GOT3 (cell line): ENCODE data around the gene TP63.

Source experiments
- DNase-seq: peaks from one replicate; lab custom pipeline; 2025; ENCODE audit warnings: mixed read lengths; lab: John Stamatoyannopoulos, UW

The TP63 gene

DNA sequence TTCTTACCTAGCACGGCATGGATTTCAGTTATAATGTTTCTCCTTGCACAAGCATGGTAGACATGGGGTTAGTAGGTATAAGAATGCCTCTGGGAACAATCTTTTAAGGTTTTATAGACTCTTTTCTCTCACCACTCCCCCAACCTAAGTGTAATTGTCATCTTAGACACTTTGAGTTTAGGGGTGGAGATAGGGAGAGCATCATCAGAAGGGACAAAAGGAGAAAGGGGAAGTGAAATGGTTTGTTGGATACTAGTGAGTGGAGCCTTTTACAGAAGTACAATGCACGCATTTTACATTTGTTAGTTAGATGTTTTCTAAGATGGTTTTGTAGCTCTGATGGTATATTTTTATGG is 189.2 kb downstream of the TP63 start:
- DNase-seq, result no peak

DNA sequence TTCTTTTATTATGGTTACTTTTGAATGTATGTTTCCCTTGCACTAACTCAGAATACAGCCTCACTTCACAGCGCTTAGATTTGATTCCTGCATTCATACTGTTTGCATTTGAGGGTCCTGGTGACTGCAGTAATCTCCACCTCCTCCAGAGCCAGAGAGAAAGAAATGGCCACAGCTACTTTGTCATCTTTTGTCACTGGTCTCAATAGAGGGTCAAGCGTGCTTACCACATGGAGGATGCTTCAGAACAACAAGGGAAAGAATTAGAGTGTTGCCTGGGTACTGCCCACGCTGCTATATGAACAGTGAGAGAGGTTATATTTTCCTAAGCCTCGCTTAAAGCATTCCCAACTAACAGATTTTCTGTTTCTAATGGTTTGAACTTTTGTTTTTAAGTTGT is 190.1 kb downstream of the TP63 start:
- DNase-seq, result no peak

DNA sequence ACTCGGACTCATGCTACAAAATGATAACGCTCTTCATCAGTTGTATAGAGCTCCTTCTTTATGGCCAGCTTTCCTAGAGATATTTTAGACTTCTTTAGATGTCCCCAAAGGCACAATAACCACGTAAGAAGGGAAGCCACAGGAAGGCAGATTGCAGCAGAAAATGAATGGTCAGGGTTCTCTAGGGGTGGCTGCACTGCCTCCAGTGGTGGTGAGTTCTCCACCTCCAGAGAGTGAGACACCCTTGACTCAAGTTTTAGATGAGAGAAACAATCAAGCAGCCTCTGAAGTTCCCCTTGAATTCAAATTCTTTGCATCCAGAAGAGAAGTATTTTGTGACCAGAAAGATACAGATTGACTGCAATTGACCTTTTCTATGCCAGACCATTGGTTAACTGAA is 191.5 kb downstream of the TP63 start:
- no peak for DNase-seq

DNA sequence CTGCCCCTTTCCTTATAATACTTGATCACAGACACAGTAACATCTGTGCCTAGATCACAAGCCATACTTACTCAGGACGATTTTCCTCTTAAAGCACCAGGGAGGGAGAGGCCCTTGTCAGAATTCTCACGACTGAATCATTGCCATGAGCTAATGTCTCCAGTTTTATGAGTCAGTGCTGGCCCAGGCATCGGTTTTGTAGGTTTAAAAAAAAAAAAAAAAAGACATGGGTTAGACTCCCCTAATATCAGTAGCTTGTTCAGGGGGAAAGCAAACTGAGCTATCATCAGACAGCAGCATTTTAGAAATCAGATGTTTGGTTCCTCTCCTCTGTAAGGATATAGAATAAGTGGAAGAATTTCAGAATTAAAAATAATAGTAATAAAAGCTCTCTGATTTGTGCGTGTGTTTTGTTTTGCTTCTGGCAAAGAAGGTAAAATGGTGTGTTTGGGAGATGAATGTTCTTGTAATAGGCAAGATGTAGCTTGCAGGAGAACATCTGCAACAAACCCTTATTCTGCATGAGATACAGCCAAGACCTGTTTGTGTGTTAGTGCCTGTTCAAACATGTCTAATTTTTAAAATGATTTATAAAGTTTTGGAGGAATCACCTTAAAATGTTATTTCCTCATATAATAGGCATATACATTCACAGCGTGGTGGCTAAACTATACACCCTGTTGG is 193.6 kb downstream of the TP63 start:
- no peak for DNase-seq

DNA sequence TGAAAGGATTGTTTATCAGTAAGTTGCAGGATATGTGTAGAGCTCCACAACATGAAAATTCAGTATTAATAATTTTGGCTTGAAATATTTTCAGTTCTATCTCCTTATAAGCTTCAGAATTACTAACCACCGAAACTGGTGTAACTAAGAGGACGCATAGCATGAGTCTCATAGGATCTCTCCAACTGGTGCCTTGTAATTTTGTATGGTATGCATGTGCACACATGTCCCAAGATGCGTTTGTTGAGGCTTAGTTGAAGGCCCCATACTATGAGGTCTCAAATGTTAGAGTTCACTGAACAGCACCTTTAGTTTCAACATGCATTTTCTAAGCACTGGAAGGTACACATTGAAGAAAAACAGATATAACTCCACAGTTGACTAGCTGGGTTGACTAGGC is 195.4 kb downstream of the TP63 start:
- no peak for DNase-seq

DNA sequence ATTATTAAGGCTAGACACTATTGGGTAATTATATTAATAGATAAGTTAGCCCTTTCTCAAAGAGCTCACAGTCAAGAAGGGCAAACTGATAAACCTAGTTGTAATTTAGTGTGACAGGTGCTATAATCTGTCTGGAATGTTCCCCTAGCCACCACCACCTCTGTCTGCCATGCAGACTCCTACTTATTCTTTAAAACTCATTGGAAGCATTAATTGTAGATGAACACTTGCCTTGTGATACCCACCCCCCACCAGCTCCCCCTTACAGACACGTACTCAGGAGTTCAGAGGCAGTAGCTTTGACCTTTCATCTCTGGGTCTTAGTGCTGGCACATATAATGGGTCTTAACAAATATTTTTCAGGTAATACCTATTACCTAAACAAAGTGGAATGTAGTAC is 195.9 kb downstream of the TP63 start:
- DNase-seq, result no peak

DNA sequence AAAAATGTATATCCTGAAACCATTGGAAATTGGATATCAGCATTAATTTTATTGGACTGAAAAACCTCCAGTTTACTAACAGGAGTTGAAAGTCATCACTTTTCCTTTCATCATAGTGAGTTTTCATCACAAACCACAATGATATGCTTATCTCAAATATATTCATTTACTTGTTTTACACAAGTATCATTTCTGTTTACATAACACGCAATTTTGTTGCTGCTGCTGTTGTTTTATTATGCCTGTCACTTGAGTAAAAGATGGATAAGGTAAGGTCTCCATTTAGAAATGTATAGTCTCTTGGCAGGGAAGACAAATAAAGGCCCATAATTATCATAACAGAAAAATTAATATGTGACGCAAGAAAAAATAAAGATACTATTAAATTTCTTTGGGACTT is 199.2 kb downstream of the TP63 start:
- DNase-seq, result no peak

DNA sequence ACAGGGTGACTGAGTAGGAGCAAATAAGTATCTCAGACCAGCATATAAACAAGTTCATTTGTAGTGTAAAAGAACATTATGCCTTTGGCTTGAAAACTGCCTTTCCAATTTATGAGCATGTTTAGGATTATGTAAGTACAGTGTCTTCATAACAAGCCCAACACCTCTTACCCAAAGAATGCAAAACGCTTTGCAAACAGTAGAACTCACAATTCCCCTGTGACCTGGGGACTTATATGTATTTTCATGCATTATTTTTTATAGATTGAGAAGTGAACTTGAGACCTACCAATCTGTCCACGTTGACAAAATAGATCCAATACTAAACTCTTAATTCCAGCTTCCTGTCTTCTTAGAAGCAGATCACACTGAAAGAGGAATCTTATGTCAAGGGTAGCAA is 202.1 kb downstream of the TP63 start:
- no peak for DNase-seq

DNA sequence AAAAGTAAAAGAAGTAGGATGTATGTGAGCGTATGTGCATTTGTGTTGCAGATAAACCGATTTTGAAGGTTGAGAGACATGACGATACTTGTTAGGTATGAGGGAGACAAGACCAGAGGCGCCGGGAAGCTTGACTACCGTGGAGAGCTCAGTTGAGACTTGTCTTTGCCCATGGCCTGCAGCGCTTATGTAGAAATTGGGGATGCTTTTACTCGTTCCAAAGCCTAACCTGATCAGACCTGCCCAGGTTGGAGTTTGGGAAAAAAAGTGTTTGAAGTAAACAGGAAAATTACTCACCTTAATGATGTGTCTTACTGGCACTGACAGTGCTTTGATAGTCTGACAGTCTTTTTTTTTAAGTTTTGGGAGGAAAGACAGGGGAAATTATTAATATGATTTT is 202.8 kb downstream of the TP63 start:
- no peak for DNase-seq

DNA sequence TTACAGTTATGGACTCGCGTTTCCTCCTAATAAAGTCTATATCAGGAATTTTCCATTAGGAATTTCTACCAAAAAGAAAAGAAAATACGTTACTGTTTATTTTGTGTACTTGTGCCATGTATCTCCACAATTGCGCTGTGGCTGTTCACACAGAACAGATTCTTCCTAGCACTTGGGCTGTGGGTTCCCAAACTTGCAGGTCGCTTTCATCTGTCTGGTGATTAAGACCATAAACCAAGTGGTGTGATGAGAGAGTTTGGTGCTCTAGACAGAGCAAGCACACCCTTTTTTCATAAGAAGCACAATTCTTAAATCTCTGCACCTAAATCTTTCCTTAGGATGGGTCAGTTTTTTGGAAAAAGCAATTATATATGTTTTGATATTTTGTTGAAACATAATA is 203.3 kb downstream of the TP63 start:
- DNase-seq, result no peak

DNA sequence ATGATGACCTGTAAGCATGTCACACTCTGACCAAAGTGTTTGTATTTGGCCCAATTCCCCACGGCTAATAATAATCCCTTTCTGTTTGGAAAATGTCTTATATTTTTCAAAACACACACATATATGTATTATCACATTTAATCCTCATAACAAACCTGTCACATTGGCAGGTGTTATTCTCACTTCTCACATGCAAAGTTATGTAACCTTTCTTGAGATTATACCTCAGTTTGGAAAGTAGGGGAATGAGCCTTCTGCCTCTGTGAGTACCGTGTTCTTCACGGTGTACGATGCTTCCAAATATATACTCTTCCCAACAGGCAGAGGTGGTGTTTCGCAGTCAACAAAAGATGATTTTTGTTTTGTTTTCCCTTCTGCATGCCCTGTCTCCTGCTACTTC is 205.6 kb downstream of the TP63 start:
- DNase-seq, result no peak

DNA sequence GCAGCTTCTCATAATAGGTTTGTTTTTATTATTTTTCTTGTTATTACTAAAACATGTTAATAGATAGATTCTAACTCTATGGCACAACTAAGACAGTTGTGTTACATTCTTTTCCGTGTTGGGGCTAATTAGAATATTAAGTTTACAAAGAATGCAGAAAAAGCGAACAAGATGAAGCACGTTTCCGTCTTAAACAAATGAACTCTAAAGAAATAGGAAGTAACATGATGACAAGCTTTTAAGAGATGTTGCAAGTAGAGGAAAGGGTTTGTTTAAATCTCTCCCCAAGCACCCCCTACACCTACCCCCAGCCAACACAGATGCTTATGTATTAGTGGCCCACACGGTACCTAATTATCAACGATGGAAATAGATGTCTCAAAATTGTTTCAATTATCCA is 207.1 kb downstream of the TP63 start:
- DNase-seq, result no peak

DNA sequence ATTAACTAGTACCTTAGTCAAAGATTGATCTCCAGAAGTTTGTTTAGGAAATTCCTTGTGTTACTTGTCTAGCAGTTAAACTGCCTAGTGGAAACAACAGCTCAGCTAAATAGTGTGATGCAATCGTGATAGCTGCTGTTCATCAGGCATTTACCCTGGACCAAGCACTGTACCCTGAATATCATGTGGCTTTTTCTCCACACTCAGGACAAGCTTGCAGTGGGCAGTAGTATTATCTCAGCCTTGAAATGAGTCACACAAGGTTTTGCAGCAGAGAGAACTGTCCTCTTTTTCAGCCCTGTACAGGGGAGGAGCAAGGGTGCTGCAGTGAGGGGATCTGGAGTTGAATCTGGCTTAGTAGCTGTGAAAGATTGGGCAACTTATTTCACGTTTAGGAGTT is 208.4 kb downstream of the TP63 start:
- no peak for DNase-seq

DNA sequence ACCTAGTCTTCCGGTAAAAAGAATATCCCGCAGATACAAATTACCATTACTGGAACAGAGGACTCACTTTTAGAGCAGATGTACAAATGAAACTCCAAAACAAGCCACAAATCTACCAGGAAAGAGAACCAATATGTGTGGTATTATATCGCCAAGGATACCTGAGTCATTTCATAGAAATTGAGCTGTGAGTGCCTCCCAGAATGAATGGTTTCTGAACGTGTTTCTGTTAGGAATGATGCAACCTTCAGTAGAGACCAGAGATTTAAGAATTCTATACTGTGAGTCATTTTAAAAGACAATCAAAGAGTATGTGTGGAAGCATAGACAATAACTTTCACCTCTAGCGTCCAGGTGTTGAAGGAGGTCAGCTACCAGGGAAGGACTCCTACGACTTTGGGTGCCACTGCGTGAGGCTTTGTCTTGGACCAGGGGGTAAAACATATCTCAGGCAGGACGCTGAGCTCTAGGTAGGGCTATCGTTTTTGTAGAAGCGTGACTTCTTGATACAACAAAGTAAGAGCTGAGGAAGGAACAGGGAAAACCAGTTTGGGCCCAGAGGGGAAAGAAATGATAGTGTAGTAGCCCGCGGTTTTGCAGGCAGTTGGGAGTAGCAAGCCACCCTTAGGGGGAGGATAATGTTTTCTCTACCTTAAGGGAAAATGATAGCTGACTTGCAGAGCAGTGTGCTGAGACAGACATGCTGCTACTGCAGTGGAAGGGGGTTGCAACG is 210.4 kb downstream of the TP63 start:
- no peak for DNase-seq

DNA sequence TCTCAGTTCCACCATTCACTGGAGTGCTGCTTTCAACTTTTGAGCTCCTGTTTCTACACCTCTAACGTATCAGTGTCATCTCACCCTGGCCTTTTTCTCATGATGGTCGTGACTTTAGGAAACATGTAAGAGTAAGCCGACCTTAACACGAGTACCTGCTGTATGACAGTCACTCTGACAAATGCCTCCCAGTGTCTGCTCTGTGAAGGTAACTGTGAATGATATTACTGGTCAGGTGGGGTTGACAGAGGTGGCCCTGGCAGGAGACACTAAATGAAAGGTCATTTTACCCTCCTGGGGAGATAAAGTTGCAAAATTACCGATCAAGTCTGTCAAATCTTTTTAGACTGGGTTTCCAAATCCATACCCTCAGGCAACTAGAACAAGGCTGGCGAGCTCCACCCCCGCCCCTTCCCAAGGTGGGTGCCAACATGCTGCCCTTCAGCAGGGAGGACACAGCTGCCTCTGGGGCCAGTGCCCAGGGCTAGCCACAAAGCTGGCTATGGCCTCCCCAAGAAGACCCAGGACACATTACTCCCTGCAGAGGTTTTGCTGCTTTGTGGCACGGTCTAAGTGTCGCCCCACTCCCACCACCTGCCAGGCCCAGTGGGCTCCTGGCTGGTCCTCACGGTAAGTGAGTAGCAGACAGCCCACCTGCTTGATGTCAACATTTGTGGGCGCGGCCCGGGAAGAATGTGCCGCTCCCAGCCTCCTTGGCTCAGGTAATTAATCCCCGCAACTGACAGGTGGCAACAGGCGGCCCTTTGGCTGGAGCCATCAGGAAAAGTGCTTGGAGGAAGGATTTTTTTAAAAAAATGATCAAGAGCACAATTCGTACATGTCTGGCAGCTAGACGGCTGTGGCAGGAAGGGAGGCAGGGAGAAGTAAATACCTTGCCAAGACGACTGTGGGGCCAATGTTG is 211.8 kb downstream of the TP63 start:
- DNase-seq, result no peak

DNA sequence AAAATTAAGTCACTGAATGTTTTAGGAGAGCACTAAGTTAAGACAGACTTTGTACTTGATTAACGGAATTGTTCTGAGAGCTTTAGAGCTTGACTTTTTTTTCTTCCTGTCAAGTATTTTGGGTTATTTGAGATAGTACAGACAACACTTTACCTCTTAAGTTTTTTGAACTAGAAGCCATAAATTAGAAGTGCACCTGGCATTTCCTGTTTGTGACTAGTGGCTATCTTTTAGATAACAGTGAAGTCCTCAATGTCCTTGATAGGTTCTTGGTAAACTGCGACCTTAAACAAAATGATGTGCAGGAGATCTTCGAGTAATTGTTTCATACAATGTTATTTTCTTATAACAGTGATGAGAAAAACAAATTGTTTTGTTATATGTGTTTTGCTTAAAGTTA is 213.9 kb downstream of the TP63 start:
- no peak for DNase-seq

DNA sequence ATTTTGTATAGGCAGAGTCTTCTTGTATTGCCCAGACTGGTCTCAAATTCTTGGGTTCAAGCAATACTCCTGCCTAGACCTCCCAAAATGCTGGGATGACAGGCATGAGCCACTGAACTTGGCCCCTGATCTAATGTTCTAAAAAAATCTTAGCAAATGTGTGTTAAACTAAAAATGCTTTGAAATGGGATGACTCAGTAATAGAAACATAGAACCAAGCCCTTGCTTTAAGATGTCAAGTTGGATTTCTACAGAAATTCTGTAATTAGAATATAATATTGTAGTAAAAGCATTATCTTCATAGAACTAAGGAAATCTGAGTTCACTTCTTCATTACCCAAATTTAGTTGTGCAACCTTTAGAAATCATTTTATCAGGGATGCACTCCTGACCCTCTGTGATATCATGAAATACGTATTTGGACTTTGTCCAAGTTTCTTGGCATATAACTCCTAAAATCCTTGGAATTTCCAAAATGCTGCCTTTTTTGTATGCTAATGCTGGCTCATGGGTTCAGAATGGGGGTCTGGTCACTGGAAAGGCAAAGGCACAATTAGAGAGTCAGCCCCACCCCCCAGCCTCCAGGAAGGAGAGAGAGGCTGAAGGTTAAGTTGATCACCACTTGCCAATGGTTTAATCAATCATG is 217.3 kb downstream of the TP63 start:
- DNase-seq, result no peak

DNA sequence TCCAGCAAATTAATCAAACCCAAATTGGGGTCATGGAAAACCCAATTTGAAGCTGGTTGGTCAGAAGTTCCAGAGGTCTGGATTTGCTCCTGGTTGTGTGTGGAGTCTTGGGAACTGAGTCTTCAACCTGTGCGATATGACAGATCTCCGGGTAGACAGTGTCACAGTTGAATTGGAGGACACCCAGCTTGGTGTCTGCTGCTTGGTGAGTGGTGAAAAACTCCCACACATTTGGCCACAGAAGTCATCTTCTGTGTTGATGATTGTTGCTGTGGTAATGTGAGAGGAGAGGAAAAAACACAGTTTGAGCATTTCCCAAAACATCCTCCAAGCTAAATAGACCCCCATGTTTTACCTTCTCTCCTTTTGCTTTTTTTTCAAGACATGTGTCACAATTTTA is 218.1 kb downstream of the TP63 start:
- DNase-seq, result no peak

DNA sequence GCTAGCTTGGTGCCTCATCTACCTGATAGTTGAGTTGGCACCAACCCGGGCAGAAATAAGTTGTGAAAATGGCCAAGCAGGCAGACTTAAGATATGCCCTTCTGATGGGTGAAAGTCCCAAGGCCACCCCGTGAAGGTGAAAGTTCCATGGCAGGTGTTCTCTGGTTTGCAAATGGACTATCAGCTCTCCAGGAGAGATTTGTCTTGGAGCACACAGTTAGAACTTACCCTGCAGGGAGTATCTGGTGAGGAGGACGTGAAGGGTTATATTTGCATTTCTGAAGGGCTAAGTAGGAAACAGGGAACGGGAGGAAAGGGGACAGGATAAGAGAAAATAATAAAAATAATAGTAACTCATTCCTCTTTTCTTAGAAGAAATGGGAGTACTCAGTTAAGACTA is 220.5 kb downstream of the TP63 start:
- DNase-seq, result no peak

DNA sequence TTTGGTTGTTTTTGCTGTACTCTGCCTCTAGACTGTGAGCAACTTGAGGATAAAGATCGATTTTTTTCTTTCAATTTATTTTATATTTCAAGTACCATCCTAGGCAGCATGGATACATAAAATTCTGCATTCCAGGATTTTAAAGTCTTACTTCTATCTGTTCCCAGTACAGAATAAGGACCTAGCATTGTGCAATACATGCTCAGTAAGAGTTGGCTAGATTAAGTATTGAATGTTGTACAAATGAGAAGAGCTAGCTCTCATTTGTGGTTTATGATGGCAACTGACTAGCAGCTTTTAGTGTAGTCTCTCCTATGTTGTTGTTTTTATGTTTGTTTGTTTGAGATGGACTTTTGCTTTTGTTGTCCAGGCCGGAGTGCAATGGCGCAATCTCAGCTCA is 222.7 kb downstream of the TP63 start:
- DNase-seq, result no peak

DNA sequence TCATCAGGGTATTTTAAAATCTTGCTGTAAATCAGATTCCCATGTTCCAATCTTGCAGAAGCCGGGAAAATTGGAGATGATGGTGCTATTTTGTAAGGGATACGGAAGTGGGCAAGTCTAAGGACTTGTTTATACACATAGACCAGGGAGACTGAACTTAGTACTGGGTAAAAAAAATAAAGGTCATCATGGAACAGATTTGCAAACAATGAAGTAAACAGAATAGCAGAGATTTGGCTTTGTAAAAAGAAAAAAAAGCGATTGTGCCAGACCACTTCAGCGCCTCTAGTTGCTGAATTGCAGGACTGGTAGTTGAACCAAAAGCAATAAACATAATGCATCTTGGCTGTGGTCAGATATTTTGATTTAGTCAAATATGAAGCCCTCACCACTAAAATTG is 229.1 kb downstream of the TP63 start:
- DNase-seq, result no peak

DNA sequence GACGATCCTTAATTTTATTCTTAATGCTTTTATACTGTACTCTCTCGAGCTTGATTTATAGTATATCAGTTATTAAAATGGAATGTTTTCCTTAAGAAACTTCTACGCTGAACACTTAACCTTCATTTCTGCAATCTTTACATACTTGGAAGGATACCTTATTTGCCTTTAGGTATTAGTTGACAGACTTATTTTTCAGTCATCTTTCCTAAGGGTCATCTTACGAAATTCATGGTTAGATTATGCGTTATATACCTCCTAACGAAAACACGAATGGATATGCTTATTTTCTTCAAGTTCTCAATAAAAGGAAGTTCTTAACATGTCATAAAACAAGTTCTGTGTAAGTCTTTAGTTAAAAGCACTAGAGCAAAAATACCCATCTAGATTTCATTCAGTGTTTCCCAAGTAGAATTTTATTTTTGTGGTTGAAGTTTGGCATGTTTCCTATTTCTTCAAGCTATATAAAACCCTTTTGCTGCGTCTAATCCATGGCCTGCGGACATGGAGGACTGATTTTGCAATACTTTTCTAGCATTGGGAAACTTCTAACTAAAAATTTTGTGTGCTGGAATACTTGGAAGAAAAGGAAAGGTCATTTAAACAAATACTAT is 231.3 kb downstream of the TP63 start:
- DNase-seq, result no peak
